CD4-positive, alpha-beta T cell treated with Interleukin-15 for 1 hour (primary cell): Measurements from ENCODE around the gene ALK.

ENCODE experiments used
- DNase-seq: peaks from one replicate; pipeline ENCODE4 v3.0.0-alpha.2; 2020

Gene ALK

DNA sequence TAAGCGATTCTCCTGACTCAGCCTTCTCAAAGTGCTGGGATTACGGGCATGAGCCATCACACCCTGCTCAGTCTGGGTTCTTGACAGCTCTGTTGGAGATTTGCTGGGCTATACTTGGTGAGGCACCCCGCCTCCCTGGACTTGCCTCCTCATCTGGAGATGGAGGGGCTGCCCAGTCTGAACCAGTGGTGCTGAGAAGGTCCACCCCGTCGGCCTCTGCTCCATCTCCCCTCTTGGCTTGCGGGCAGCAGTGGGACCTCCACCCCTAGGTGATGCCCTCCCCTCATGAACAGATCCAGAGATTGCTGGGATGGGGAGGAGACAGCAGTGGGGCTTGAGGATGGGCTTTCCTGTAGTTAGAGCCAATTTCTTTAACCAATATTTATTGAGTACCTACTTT lies 685.3 kb downstream of the ALK start:
- DNase-seq, result peak; percentile 5

DNA sequence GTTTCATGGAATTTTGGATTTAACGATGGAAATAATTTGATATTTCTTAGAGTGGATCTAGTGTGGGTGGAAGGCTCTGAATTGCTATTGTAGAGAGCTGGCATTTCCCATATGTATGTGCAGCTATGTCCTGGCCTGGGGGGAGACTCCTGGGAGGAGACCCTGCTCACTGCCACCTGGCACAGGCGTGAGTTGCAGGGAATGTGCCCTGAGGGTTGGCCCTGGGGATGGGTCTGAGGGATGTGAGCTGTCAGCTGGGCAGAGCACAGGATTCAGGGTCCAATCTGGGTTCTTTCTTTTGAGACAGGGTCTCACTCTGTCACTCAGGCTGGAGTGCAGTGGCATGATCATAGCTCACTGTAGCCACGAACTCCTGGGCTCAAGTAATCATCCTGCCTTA lies 686.0 kb downstream of the ALK start:
- no peak for DNase-seq

DNA sequence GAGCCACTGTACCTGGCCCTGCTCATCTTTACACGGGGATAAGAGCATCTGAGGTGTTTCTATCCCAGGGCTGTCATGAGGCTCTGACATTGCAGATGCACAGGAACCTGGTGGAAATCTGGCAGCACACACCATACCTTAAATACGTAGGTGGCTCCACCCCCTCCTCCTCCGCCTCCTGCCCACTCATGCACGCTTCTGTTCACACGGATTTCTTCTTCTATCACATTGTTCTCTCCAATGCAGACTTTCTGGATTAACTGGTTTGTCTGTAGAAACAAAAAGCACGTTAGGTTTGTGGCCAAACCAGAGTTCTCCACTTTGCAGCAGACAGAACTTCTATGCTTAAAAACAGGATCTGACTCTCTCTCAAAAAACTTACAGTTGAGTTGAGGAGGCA lies 688.0 kb downstream of the ALK start:
- no peak for DNase-seq

DNA sequence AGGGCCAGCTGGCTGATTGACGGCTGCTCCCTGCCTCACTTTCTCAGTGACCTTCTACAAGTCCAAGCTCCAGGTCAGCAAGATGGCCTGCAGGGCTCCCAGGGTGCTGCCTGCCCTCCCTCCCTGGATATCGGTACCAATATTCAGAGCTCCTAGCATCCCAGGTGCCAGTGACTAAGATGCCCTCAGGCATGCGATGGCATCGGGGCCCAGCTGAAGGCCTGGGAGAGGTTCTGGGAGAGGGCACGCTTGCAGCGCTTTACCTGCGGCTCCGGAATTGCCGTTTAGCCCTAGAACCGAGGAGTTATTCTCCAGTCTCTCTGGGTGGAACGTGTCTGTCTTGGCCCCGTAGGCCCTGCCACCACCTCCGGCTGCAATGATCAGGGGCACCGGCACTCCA lies 689.3 kb downstream of the ALK start:
- DNase-seq, result no peak

DNA sequence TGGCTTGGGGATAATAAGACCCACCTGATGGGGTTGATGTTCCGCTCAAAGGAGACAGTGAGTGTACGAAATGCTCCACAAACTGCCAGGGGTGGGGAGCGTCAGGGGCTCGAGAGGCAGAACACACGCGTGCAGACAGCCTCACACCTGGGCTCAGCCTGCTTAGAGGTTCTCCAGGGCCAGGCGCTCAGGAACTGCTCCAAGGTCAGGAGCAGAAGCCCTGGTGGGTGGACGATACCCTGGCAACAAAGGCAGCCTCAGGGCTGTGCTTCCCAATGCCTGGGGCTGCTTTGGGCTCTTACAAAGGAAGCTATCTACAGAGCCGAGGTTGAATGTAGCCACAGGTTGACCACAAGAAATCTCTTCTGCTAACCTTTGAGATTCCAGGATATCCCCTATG lies 691.7 kb downstream of the ALK start:
- DNase-seq, result no peak

DNA sequence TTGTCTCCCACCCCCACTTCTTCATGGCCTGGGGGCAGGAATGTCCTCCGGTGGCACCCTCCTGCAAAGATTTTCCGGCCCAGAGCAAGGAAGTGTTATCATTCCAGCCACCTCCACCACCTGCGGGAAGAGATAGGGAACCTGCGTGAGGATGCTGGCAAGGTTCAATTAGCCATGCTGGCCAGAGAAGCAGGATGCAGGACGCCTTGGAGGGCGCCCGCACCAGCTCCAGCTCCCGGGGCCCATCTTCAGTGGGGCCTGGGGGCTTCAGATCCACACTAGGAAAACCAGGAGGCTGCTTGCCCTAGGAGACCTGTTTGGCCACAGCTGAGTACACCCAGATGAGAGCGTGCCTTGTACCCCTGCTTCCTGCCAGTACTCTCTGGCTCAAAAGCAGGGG lies 692.4 kb downstream of the ALK start:
- no peak for DNase-seq

DNA sequence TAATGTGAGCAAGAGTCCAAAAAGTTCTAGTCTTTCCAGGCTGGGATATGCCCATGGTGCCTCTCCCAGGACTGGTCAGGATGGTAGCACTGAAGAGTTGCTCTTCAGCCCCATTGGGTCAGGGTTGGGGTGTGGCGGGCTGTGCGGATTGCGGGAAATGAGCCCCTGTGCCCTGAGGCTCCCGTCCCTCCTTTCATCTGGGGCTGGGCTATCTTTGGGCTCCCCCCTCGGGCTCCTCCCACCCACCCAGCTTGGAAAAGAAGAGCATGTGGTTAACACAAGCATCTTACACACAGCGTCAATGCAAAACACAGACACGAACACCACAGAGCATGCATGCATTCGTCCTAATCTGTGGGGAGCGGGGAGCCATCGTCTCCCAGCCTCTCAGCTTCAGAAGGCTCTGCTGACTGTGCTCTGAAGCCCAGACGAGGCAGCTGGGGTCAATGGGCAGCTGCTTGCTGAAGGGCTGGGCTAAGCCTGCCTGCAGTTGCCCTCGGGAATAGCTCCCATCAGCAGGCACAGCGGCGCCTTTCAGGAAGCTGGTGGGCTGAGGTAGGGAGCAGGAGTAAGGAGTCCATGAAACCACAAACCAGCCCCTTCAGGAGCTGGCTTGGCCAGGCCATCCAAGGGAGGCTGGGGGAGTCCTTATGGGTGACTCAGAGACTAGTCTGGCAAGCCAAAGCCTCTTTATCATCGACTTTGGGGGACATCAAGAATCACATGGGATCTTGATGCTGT lies 693.3 kb downstream of the ALK start:
- DNase-seq, result no peak

DNA sequence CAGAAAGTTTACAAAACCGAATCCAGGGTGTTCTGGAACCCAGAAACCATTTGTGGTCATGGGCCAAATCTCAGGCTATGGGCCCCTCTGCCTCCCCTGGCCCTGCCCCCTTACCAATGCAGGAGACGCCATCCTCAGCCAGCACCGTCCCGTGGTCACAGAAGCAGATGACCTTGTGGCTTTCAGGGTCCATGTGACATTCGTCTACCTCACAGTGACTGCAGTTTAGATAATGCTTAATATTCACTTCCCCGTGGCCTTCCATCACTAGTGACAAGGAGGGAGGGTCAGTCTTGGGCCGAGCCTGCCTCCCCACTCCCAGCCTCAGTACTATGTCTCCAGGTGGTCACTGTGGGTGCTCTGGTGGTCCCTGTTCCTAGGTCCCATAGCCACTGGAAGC lies 694.6 kb downstream of the ALK start:
- no peak for DNase-seq

DNA sequence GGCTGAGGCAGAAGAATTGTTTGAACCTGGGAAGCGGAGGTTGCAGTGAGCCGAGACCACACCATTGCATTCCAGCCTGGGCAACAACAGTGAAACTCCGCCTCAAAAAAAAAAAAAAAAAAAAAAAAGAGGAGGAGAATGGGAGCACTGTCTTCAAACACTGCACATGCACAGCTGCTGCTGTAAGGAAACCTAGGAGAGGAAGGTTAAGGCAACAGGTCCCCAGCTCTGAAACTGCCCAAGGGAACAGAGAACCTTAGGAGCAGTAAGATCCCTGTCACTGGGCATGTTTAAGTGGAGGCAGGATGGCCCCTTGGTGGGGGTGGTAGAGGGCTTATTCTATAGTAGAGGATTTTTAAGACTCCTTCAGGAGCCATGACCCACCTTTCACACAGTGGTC lies 695.0 kb downstream of the ALK start:
- no peak for DNase-seq

DNA sequence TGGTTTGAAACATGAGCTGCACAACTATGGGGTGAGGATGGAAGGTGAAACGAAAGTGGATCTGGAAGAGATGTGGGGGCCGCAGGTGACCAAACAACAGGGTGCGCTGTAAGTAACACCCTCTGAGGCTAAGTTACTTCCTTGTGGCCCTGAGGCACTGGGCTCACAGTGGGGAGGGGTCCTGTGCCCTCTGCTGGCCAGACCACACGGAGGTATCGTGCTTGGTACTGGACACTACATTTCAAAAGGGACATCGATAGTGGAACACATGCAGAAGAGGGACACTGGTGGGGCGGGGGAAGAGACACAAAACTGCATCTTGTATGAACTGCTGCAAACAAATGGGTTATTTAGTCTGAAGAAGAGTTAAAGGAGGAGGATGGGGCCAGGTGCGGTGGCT lies 695.6 kb downstream of the ALK start:
- DNase-seq, result no peak

DNA sequence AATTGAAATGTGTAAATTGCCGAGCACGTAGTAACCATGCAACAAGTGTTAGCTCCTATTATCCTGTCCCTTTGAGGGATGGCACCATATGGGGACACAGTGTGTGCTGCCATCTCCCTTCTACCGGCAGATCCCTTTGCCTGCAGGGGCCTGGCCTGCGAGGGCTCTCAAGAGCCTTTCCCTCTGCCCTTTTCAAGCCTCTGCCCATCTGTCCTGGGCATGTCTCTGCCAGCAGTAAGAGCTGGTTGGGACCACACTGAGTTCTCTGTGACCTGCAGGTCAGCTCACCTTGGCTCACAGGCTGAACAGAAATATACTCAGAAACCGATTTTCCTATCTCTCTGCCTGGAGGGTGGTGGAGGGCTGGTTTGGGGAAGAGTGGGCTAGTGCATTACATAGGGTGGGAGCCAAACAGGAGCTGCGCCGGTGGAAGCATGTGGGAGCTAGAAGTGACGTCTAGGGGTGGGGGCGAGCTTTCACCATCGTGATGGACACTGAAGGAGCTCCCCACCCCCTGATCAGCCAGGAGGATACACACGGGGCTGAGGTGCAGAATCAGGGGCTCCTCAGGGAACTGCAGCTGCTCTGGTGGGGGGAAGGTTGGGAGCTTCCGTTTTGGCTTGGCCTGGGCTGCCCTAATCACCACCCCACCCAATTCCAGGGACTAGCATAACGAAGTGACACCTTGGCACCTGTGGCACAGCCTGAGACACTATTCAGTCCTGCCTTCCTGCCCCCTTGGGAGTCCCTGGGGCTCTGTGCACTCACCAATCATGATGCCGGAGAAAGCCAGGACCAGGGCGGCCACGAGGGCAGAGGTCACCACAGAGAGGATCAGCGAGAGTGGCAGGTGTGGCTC lies 696.5 kb downstream of the ALK start:
- no peak for DNase-seq

DNA sequence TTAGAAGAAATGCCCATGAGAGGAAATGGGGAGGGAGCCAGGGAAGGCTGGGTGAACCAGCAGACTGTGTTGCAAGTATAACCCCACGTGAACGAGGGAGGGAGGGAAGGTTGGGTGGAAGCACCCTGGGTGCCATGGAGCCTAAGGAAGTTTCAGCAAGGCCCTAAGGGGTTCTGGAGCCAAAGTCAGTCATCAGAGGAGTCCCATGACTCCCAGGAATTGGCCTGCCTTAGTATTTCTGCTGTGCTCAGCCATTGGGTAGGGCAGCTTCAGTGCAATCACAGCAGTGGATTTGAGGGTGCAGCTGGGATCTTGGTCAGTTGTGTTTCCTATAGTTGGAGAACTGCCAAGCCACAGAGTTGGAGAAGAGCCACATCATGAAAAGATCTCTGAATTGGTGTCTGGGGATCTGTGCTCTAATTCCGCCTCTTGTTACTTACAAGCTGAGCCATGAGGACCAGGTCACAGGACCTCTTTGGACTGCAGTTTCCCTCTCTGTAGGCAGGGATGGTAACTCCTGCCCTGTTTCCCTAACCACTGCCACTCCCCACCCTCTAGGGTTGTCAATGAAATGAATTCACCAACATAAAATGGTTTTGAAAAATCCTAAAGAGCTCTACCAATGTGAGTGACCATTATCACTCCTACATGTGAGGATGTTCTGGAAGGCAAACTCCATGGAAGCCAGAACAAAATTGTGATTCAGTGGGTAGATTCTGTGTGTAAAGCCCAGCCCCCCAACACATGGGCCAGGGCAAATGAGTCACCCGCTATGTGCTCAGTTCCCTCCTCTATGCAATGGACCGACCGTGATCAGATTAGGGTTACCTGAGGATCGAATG lies 697.3 kb downstream of the ALK start:
- no peak for DNase-seq

DNA sequence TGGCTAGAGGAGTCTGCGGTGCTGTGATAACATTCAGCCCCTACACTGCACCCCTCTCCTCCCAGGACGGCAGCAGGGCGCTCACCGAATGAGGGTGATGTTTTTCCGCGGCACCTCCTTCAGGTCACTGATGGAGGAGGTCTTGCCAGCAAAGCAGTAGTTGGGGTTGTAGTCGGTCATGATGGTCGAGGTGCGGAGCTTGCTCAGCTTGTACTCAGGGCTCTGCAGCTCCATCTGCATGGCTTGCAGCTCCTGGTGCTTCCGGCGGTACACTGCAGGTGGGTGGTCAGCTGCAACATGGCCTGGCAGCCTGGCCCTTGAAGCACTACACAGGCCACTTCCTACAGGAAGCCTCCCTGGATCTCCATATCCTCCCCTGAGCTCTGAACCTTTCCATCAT lies 698.1 kb downstream of the ALK start:
- DNase-seq, result no peak

DNA sequence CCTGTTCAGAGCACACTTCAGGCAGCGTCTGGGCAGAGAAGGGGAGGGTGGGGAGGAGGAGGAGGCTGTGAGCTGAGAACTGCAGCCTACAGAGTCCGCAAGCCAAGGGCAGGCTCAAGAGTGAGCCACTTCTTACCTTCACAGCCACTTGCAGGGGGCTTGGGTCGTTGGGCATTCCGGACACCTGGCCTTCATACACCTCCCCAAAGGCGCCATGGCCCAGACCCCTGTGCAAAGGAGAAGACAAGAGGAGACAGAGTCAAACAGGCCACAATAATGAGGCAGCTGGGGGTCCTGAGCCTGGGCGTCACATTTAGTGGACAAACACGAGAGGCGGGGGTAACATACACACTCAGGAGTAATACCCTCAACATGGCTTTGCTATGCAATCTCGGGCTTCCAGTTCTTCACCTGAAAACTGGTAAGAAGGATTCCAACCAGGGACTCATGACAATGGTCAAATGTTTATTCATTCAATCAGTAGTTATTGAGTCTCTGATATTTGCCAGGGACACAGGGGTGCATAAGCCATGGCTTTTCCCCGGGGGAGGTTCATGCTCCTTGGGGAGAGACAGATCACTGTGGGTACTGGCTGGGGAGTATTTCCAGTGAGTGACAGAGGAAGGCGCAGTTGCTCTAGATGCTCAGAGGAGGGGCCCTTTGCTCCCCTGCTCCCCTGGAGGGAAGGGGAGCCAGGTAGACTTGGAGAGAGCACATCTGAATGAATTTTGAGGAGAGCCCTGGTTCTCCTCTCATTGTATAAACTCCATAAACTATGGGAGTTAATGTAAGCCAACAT lies 698.8 kb downstream of the ALK start:
- DNase-seq, result no peak

DNA sequence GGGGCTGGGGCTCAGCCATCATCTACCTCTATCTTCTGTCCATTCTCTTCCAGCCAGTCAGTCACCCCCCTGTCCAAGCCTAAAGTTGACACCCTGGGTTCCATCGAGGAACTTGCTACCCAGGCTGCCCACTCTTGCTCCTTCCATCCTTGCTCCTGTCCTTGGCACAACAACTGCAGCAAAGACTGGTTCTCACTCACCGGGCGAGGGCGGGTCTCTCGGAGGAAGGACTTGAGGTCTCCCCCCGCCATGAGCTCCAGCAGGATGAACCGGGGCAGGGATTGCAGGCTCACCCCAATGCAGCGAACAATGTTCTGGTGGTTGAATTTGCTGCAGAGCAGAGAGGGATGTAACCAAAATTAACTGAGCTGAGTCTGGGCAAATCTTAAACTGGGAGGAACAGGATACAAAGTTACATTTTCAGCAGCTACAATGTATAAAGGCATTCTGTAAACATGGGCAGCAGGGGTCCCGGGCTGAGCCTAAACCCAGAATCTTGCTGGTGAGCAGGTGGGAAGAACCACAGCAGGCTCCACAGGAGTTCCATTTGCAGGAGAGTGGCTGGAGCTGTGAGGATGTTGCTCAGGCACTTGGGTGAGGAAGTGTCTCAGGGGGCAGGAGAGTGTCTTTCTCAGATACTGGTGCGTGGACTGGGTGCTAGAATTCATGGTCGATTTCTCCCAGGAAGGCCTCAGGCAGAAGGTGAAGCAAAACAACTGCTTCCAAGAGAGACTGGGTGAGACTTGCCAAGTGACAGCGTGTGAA lies 700.7 kb downstream of the ALK start:
- DNase-seq, result no peak

DNA sequence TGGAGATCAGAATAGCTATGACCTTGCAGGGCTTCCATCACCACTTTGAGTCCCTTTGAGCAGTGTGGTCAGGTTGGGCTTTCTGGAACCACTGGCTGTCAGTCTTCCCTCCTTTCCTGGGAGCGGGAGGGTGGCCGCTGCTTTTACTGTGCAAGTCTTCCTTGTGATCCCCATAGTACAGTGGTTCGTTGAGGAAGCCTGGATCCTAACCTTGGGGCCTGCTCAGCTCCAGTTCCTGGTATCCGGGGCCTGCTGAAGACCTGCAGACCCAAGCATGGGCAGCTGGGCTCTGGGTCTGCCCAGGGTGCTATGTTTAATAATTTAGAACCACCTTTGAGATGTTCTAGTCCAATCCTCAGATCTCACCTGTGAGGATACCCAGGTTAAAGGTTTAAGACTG lies 702.0 kb downstream of the ALK start:
- no peak for DNase-seq

DNA sequence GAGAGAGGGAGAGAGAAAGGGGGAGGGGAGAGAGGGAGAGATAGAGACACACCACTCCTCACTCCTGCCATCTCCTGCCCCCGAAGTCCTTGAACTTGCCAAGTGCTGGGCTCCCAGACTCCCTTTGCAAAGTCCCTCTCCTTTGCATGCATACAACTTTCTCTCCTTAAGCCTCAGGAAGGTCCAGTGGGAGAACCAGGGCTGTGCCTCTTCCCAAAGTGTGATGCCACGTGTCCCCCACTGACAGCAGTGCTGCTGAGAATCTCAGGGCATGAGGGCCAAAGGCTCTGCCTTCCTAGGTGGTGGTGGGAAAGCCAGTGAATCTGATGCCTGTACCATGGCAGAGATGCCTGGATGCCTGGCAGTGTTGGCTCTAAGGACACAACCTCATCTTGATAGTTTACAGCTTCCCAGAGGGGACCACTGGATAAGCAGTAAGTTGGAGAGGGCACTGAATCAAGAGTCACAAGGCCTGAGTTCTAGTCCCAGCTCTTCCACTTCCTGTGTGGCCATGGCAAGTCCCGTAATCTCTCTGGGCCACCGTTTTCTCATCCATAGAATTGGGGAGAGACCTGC lies 702.7 kb downstream of the ALK start:
- no peak for DNase-seq

DNA sequence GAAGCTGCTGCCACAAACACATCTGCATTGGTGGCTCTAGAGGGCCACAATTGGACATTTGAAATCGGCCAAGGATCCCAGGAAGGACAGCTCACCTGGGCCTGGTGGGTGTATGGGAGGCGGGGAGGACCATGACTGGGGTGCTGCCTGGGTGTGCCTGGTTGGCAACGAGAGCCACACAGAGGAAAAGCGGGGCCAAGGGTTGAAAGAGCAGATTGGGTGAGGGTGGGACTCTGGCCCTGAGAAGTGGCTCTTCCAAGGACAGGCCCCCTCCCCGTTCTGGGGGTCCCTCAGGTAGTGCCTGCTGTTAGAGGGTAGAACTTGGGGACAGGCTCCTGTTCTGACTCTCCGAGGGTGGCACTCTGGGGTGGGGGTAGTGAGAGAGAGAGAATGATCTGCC lies 703.3 kb downstream of the ALK start:
- no peak for DNase-seq

DNA sequence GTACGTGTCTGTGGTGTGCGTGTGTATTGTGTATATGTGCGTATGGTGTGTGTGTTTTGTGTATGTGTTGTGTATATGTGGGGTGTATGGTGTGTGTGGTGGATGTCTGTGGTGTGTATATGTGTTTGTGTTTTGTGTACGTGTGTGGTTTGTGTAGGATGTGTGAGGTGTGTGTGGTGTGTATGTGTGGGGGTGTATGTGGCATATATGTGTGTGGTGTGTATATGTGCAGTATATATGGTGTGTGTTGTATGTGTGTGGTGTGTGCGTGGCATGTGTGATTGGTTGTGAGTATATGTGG lies 704.8 kb downstream of the ALK start:
- DNase-seq, result no peak

DNA sequence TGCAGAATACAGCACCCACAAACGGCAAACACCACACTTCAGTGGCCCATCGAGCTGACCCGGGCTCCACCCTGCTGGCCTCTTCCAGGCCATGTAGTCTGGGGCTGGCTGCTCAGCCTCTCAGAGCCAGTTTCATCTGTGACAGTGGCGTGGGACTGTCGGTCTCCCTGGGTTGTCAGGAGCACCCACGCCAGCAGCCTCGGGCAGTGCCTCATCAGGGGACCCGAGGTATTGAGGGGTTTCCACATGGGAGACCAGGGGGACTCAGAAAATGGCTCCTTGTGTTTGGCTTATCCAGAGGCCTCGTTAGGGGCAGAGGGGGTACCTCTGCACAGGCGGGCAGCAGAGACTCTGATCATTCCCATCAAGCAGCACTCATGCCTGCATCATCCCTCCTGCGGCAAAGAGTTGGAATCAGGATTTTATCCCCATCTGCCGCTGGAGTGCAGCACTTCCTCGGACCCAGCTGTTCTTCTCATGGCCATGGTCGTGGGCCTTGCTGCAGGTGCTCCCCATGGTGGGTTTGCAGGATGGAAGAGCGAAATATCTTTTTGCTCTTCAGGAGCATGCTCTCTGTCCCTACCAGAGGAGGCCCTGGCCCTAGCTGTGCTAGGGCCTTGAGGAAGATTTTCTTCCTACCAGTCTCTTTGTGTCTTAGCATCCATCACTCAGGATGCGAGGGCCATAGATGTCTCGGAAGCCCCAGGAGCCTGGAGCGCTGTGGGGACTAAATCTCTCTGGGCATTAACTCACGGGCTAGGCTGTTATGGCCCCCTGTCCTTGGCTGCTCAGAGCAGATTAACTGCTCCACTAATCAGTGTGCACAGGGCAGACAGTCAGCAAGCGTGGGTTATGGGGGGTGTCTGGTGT lies 705.4 kb downstream of the ALK start:
- no peak for DNase-seq

DNA sequence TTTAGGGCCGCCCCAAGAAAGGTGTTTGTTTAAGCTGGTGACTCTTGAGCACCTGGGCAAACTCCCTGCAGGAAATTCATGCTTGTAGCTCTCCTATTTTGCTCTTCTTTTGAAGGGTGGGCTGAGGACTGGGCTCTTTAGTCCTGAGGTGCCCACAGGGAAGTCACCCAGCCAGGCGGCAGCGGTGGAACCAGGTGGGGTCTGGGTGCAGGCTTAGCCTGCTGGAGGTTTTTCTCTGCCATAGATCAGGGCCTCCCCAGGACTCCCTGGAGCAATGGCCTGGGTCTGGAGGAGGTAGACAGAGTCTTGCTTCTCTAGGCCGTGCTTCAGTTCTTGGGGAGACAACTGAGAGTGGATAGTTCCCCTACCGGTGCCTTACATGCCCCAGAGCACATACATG lies 706.3 kb downstream of the ALK start:
- no peak for DNase-seq
